ENCODE measurements around the gene TAC4.

Gene TAC4

DNA sequence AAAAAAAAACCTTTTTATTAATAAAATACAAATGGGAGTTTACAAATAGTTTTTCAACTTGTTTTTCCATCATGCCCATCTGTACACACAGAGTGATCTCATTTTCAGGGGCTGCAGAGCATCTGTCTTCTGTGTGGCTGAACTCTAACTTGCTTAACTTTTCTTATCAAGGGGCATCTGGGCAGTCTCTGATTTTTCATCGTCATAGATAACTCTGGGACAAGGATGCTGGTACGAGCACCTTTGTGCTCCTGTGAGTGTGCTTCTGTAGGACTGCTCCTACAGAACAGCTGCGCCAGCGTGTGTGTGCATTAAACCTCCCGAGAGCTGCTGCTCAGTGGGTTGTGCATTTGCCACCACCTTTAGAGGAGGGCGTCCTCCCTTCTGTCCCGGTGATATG, 34.6 kb upstream of the TAC4 start:
- TF ChIP-seq, protein P1, sequence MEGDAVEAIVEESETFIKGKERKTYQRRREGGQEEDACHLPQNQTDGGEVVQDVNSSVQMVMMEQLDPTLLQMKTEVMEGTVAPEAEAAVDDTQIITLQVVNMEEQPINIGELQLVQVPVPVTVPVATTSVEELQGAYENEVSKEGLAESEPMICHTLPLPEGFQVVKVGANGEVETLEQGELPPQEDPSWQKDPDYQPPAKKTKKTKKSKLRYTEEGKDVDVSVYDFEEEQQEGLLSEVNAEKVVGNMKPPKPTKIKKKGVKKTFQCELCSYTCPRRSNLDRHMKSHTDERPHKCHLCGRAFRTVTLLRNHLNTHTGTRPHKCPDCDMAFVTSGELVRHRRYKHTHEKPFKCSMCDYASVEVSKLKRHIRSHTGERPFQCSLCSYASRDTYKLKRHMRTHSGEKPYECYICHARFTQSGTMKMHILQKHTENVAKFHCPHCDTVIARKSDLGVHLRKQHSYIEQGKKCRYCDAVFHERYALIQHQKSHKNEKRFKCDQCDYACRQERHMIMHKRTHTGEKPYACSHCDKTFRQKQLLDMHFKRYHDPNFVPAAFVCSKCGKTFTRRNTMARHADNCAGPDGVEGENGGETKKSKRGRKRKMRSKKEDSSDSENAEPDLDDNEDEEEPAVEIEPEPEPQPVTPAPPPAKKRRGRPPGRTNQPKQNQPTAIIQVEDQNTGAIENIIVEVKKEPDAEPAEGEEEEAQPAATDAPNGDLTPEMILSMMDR (conservative IDR thresholded peaks at IDR 0.05; ENCODE audit: low read depth, low read length): no peak
- DNase-seq (ENCODE audit: low read depth): no peak
- no peak overlapping the region for H3K4me3 ChIP-seq (ENCODE audit: low read length)

DNA sequence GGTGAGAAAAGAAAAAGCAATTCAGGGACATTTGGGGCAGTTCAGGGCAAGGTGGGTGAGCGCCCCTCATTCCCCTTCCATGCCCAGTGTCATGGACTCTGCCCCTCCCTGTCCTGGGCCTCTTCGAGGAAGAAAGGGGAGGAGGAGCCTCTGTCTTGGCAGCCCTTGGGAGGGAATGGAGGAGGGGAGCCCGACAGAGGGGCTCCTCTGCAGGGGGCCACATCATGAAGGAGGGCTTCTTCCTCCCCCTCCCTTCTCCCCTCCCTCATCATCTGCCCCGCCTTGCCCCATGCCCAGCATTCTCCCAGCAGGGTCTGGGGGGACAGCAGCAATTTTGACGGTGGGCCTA, 33.2 kb upstream of the TAC4 start:
- no peak for DNase-seq (ENCODE audit: low read depth)
- no peak overlapping the region for H3K4me3 ChIP-seq (ENCODE audit: low read length)
- TF ChIP-seq, protein P1 (conservative IDR thresholded peaks at IDR 0.05; ENCODE audit: low read depth, low read length): no peak

DNA sequence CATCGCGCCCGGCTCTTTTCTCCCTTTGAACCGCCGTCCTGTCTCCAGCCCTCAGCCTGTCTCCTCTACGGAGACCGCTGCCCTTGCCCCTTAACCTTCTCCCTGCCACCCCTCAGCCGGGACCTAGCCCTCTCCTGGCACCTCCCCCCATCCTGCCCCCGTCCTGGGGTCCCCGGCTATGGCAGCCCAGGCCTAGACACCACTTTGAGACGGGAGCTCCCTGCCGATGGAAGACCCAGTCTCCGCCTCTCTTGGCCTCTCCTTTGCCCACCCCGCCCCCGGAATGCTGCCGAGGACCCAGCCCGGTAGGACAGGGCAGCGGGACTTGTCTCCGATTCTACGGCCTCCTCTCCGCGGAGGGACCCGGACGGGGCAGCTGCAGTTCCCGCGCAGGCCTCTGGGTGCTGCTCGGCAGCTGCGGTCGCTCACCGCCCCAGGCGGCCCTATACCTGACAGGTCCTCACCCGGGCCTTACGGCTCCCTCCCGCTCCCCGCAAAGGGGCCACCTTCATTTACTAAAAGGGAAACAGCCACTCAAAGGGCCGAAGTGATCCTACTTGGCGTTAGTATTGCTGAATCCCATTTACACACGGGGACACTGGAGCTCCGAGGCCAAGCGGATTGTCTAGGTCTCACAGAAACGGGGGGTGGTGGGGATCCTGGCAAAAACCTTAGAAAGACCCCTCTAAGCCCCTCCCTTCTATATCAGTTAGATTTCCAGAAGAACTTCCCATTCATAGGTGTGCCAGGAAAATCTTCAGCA, 32.6 kb upstream of the TAC4 start:
- no peak for DNase-seq (ENCODE audit: low read depth)
- TF ChIP-seq, protein P1 (conservative IDR thresholded peaks at IDR 0.05; ENCODE audit: low read depth, low read length): peak; percentile 95
- H3K4me3 ChIP-seq (ENCODE audit: low read length): no peak overlapping the region

DNA sequence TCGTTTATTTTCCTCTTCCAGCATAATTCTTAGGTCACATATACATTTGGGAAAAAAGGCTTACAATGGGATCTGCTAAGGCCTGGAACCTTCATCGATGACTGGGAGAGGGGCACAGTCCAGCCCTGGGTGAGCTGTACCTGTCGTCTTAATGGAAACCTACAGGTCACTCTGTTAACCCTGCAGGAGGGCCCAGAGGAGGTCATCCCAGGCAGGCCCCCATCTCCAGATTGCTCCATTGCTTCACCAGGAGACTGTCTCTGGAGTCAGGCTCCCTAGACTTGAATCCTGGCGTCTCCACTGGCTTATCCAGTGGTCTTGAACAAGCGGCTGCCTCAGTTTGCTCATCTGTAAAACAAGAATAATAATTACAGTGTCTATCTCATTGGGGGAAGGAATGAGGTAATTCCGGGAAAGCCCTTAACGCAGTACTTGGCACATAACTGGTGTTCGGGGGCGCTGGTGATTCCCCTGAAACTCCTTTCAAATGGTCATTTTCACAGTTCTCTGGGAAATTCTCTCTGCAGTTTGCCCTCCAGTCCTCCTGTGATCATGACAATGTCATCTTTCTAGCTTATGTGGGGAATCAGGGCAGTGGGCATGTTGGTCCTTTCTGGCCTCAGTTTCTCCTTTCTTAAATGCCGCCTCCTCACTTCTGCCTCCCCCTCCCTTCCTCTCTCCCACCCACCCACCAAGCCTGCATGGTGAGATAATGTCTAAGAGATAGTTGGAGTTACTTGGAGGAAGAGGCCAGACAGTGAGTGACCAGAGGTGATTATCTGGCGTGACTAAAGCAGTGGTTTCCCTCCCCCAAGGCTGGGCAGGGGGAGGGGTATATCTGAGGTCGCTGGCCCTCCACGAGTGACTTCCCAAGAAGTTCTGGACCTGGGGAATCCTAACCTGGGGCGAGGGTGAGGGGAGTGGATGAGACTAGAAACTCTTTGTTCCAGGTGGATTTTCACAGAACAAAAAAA, 31.3 kb upstream of the TAC4 start:
- TF ChIP-seq, protein P1 (conservative IDR thresholded peaks at IDR 0.05; ENCODE audit: low read depth, low read length): no peak
- DNase-seq (ENCODE audit: low read depth): no peak
- H3K4me3 ChIP-seq (ENCODE audit: low read length): no peak overlapping the region

DNA sequence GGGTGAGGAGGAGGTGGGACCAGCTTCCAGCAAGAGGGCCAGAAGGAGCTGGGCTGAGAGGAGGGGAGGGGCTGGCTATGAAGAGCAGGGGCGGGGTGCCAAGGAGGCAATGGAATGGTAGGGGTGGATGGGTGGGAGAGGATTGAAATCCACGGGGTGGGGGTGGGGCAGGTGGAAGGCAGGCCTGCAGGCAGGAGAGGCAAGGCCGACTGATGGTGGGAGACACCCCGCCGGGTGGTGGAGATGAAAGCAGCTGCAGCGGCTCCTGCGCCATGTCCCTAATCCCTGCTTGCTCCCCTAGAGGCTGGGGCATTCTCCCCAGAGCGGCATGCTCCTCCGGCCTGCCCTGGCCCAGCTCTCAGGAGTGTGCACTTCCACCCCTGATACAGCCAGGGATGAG, 27.8 kb upstream of the TAC4 start:
- H3K4me3 ChIP-seq (ENCODE audit: low read length): no peak overlapping the region
- TF ChIP-seq, protein P1 (conservative IDR thresholded peaks at IDR 0.05; ENCODE audit: low read depth, low read length): no peak
- no peak for DNase-seq (ENCODE audit: low read depth)

DNA sequence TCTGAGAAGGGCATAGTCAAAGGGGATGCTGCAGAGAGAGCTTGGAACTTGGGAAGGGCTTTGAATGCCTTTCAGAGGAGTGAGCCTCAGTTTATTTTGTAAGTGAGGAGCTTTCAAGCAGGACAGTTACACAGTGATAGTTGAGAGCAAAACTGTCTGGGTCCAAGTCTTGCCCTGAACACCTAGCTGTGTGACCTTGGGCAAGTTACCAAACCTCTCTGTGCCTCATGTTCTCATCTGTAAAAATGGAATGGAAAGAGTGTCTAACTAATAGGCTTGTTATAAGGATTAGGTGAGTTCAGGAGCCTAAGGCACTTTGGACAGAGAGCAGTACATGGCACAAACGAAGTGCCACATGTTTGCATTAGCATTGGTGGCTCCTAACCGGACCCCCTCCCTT, 27.0 kb upstream of the TAC4 start:
- no peak for DNase-seq (ENCODE audit: low read depth)
- TF ChIP-seq, protein P1 (conservative IDR thresholded peaks at IDR 0.05; ENCODE audit: low read depth, low read length): no peak
- no peak overlapping the region for H3K4me3 ChIP-seq (ENCODE audit: low read length)

Data from retinal pigment epithelial cell (primary cell).